Mesenchymal stem cell (in vitro differentiated cells and primary cell): ENCODE data around the gene CD276. TPM values are rescaled to one million over a fixed set of nuclear protein-coding genes. Genes with fewer than 3 reads are reported as not detected.
"Not testable (repeated sequence)": the region's sequence is repeated elsewhere in the genome, so short reads cannot be mapped to it uniquely, and the experiment has no call there.

Experiments used
- DNase-seq: peaks from one replicate; pipeline ENCODE4 v3.0.0-alpha.2; 2013
- H2AFZ ChIP-seq: one replicate; pipeline ENCODE4 v1.6.1; 2013; ENCODE audit warnings: low read depth, mild to moderate bottlenecking, control low read depth, inconsistent platforms, low read length, moderate library complexity
- H2AK5ac ChIP-seq: 2 replicates; pipeline ENCODE4 v1.6.1; 2013; ENCODE audit warnings: low read length, moderate library complexity, mild to moderate bottlenecking, inconsistent platforms; ENCODE audit not compliant: severe bottlenecking
- H2BK120ac ChIP-seq: one replicate; pipeline ENCODE4 v1.6.1; 2013; ENCODE audit warnings: low read depth, mild to moderate bottlenecking, inconsistent platforms, low read length, moderate library complexity
- H2BK12ac ChIP-seq, 2 experiments: one replicate each; pipeline ENCODE4 v1.6.1; 2013; ENCODE audit warnings: inconsistent platforms in 2 of 2, low read length in 2 of 2, mild to moderate bottlenecking in 2 of 2, moderate library complexity in 2 of 2, control low read depth in 1 of 2
- H2BK15ac ChIP-seq: one replicate; pipeline ENCODE4 v1.6.1; 2013; ENCODE audit warnings: mild to moderate bottlenecking, low read depth, inconsistent platforms; ENCODE audit not compliant: poor library complexity, severe bottlenecking
- H2BK5ac ChIP-seq: 2 replicates; pipeline ENCODE4 v1.6.1; 2013; ENCODE audit warnings: low read depth, mild to moderate bottlenecking, low read length, control low read depth, inconsistent platforms; ENCODE audit not compliant: poor library complexity, severe bottlenecking
- H3K14ac ChIP-seq, 2 experiments: one replicate each; pipeline ENCODE4 v1.6.1; 2013; ENCODE audit warnings: inconsistent platforms in 2 of 2, low read length in 2 of 2, control low read depth in 1 of 2, mild to moderate bottlenecking in 1 of 2, moderate library complexity in 1 of 2
- H3K18ac ChIP-seq, 2 experiments: one replicate each; pipeline ENCODE4 v1.6.1; 2013; ENCODE audit warnings: inconsistent platforms in 2 of 2, low read length in 2 of 2, control low read depth in 1 of 2, low read depth in 1 of 2, mild to moderate bottlenecking in 1 of 2
- H3K23ac ChIP-seq, 2 experiments: one replicate each; pipeline ENCODE4 v1.6.1; 2013; ENCODE audit warnings: inconsistent platforms in 2 of 2, low read length in 2 of 2, mild to moderate bottlenecking in 2 of 2, moderate library complexity in 2 of 2, control low read depth in 1 of 2
- H3K27ac ChIP-seq: 2 replicates; pipeline ENCODE4 v1.5.1; 2013; ENCODE audit warnings: mild to moderate bottlenecking, moderate library complexity, low read length, control low read depth, inconsistent platforms; ENCODE audit not compliant: poor library complexity, severe bottlenecking
- H3K27me3 ChIP-seq, 2 experiments: 2 replicates each; pipeline versions ENCODE4 v1.6.1 to v1.7.0; 2013; ENCODE audit warnings: low read length in 2 of 2, mild to moderate bottlenecking in 2 of 2, moderate library complexity in 2 of 2, control low read depth in 1 of 2, inconsistent platforms in 1 of 2; ENCODE audit not compliant: control insufficient read depth in 1 of 2, insufficient read depth in 1 of 2
- H3K36me3 ChIP-seq, 2 experiments: 2 replicates each; pipeline versions ENCODE4 v1.6.1 to v1.7.0; 2013; ENCODE audit warnings: low read length in 2 of 2, control low read depth in 1 of 2, inconsistent platforms in 1 of 2, low read depth in 1 of 2, mild to moderate bottlenecking in 1 of 2; ENCODE audit not compliant: insufficient read depth in 2 of 2, control insufficient read depth in 1 of 2
- H3K4ac ChIP-seq, 2 experiments: one replicate each; pipeline ENCODE4 v1.6.1; 2013; ENCODE audit warnings: inconsistent platforms in 2 of 2, low read length in 2 of 2, mild to moderate bottlenecking in 2 of 2, moderate library complexity in 2 of 2, control low read depth in 1 of 2, low read depth in 1 of 2
- H3K4me1 ChIP-seq: 2 replicates; pipeline ENCODE4 v1.6.1; 2013; ENCODE audit warnings: low read depth, low read length, control low read depth; ENCODE audit not compliant: control insufficient read depth, insufficient read depth
- H3K4me2 ChIP-seq: 2 replicates; pipeline ENCODE4 v1.6.1; 2013; ENCODE audit warnings: low read length, mild to moderate bottlenecking, inconsistent platforms; ENCODE audit not compliant: poor library complexity, severe bottlenecking
- H3K4me3 ChIP-seq, 2 experiments: 2 replicates each; pipeline versions ENCODE4 v1.5.1 to v1.7.0; 2013; ENCODE audit warnings: low read length in 2 of 2, mild to moderate bottlenecking in 2 of 2, control low read depth in 1 of 2, low read depth in 1 of 2; ENCODE audit not compliant: insufficient read depth in 1 of 2
- H3K79me1 ChIP-seq: replicated peaks from 2 replicates; pipeline ENCODE4 v1.6.1; 2013; ENCODE audit warnings: mild to moderate bottlenecking, control low read depth, low read length, inconsistent platforms; ENCODE audit not compliant: poor library complexity, severe bottlenecking
- H3K9ac ChIP-seq: 2 replicates; pipeline ENCODE4 v1.7.0; 2013; ENCODE audit warnings: mild to moderate bottlenecking, low read length, moderate library complexity
- H3K9me3 ChIP-seq: 2 replicates; pipeline ENCODE4 v1.7.0; 2013; ENCODE audit warnings: mild to moderate bottlenecking, low read length; ENCODE audit not compliant: control insufficient read depth
- H4K8ac ChIP-seq: one replicate; pipeline ENCODE4 v1.6.1; 2013; ENCODE audit warnings: inconsistent platforms, mild to moderate bottlenecking, low read length, moderate library complexity
- H4K91ac ChIP-seq: one replicate; pipeline ENCODE4 v1.6.1; 2013; ENCODE audit warnings: mild to moderate bottlenecking, low read length, inconsistent platforms
- WGBS: methylation state at CpG from one replicate; pipeline ENCODE4 v1.1.7; 2013; ENCODE audit warnings: mixed read lengths; 5-methylcytosine and 5-hydroxymethylcytosine counted together
- polyA plus RNA-seq, 2 experiments: library from polyadenylated mRNA; stranded (reverse); fragments of 200-250 nt; gene quantifications; one replicate each; pipeline ENCODE4 v1.2.3, GENCODE V29; 2013

CD276 gene
- 490 TPM for polyA plus RNA-seq (2013, experiment 1 of 2)
- 486 TPM for polyA plus RNA-seq (2013, experiment 2 of 2)

GRCh38 chr15:73683777-73684580, at the start of gene CD276:
CD276 (plus strand) TSS chr15:73684383; CDS start chr15:73699640, 15,257 bp downstream.
- H3K23ac ChIP-seq, result peak within 1 kb of the TSS in 1 of 2 experiments; percentile 99
- peak within 1 kb of the TSS; percentile 83 to 86 for H3K4me3 ChIP-seq
- no peak within 1 kb of the TSS for H2BK5ac ChIP-seq
- H2AFZ ChIP-seq, result peak within 1 kb of the TSS; percentile 31
- H3K14ac ChIP-seq, result peak within 1 kb of the TSS in 1 of 2 experiments; percentile 98
- under 1% methylated on average over 33 of the region's 69 CpGs for WGBS
- peaks cover 0 to 3% of the 10 kb centered on the region in 2 experiments for H3K27me3 ChIP-seq
- peak within 1 kb of the TSS; percentile 73 for H2BK120ac ChIP-seq
- H2BK15ac ChIP-seq, result peak within 1 kb of the TSS; percentile 86
- peak within 1 kb of the TSS; percentile 95 for H4K91ac ChIP-seq
- peak within 1 kb of the TSS; percentile 98 for H3K9ac ChIP-seq
- H3K4me1 ChIP-seq, result peaks cover 34% of the 10 kb centered on the region
- peak within 1 kb of the TSS; percentile 75 for H3K4me2 ChIP-seq
- H3K9me3 ChIP-seq, result no peaks in the 10 kb centered on the region
- H4K8ac ChIP-seq, result peak within 1 kb of the TSS; percentile 85
- no peak within 1 kb of the TSS for H2AK5ac ChIP-seq
- peak within 1 kb of the TSS; percentile 36 for H3K27ac ChIP-seq
- H3K79me1 ChIP-seq, result peaks cover 11% of the 10 kb centered on the region
- peaks cover 0 to 3% of the 10 kb centered on the region in 2 experiments for H3K36me3 ChIP-seq
- peak within 1 kb of the TSS; percentile 52 to 97 for H3K4ac ChIP-seq
- peak within 1 kb of the TSS; percentile 91 to 98 for H3K18ac ChIP-seq
- DNase-seq, result peak; percentile 91
- peak within 1 kb of the TSS; percentile 67 to 80 for H2BK12ac ChIP-seq

GRCh38 chr15:73637527-73637926, 46.7 kb upstream of the CD276 start:
- Histone ChIP-seq H3K9me3 (peaks cover 21% of the 10 kb centered on the region), H3K27me3 (peaks cover 0 to 7% of the 10 kb centered on the region in 2 experiments), H3K36me3 (no peaks in the 10 kb centered on the region), H4K8ac (no peak overlapping the region), H3K4ac (no peak overlapping the region), H3K27ac (no peak overlapping the region), H3K4me1 (peaks cover 10% of the 10 kb centered on the region), H3K4me2 (no peak overlapping the region), H2AFZ (no peak overlapping the region), H3K4me3 (no peak overlapping the region), H3K14ac (no peak overlapping the region), H2AK5ac (no peak overlapping the region), H2BK5ac (no peak overlapping the region), H2BK120ac (no peak overlapping the region), H4K91ac (no peak overlapping the region), H3K79me1 (no peaks in the 10 kb centered on the region), H3K9ac (peak overlapping the region; percentile 60), H2BK15ac (no peak overlapping the region), H2BK12ac (no peak overlapping the region), H3K18ac (no peak overlapping the region), H3K23ac (no peak overlapping the region)
- DNase-seq, result peak; percentile 73
- 73% methylated on average over 2 of the region's 2 CpGs for WGBS

- H3K79me1 ChIP-seq, H2BK15ac ChIP-seq, H4K8ac ChIP-seq, H3K27ac ChIP-seq, H3K4me1 ChIP-seq, H3K4me2 ChIP-seq, H3K14ac ChIP-seq, H2AFZ ChIP-seq, H2BK12ac ChIP-seq, H2BK120ac ChIP-seq, H4K91ac ChIP-seq, H3K23ac ChIP-seq, H3K4ac ChIP-seq, H3K36me3 ChIP-seq, H3K9ac ChIP-seq, H3K18ac ChIP-seq, H3K4me3 ChIP-seq, H2AK5ac ChIP-seq, H2BK5ac ChIP-seq, DNase-seq: not testable (repeated sequence)
- H3K9me3 ChIP-seq, result peaks cover 21% of the 10 kb centered on the region
- WGBS, result 77% methylated on average over 5 of the region's 5 CpGs
- peaks cover 0 to 11% of the 10 kb centered on the region in 2 experiments for H3K27me3 ChIP-seq
Measured at GRCh38 chr15:73639464-73639863, 44.7 kb upstream of the CD276 start.

GRCh38 chr15:73647259-73648013, 36.7 kb upstream of the CD276 start:
- WGBS, result 79% methylated on average over 5 of the region's 6 CpGs

More at GRCh38 chr15:73647259-73648013, 36.7 kb upstream of the CD276 start:
- Histone ChIP-seq H2BK12ac (no peak overlapping the region), H3K18ac (no peak overlapping the region), H3K27ac (no peak overlapping the region), H4K91ac (no peak overlapping the region), H2BK5ac (no peak overlapping the region), H3K79me1 (no peaks in the 10 kb centered on the region), H2BK120ac (no peak overlapping the region), H3K4ac (peak overlapping the region in 1 of 2 experiments; percentile 16), H3K36me3 (no peaks in the 10 kb centered on the region), H2AK5ac (no peak overlapping the region), H4K8ac (no peak overlapping the region), H3K9ac (no peak overlapping the region), H3K23ac (no peak overlapping the region), H3K9me3 (no peaks in the 10 kb centered on the region), H3K4me1 (no peaks in the 10 kb centered on the region), H2AFZ (no peak overlapping the region), H3K27me3 (peaks cover 0 to 16% of the 10 kb centered on the region in 2 experiments), H3K4me3 (no peak overlapping the region), H3K4me2 (no peak overlapping the region), H3K14ac (no peak overlapping the region), H2BK15ac (no peak overlapping the region)
- no peak for DNase-seq
